ENCODE data around the gene PAGE4.

PAGE4 gene

DNA sequence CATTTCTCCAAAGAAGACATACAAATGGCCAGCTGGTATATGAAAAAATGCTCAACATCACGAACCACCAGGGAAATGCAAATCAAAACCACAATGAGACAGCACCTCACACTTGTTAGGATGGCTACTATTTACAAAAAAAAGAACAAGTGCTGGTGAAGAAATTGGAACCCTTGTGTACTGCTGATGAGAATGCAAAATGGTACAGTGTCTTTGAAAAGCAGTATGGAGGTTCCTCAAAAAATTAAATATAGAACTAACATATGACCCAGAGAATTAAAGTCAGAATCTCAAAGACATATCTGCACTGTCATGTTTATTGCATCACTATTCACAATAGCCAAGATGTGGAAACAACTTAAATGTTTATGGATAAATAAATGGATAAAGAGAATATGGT lies 20.9 kb downstream of the PAGE4 start:
- Mint-ChIP-seq H3K9me3 (no peaks in the 10 kb centered on the region), H3K4me1 (ENCODE audit: low read depth) (no peaks in the 10 kb centered on the region), H3K27me3 (peaks cover 60% of the 10 kb centered on the region), H3K36me3 (ENCODE audit: low read depth) (no peaks in the 10 kb centered on the region), H3K4me3 (no peak overlapping the region), H3K27ac (no peak overlapping the region)
- DNase-seq, result no peak

DNA sequence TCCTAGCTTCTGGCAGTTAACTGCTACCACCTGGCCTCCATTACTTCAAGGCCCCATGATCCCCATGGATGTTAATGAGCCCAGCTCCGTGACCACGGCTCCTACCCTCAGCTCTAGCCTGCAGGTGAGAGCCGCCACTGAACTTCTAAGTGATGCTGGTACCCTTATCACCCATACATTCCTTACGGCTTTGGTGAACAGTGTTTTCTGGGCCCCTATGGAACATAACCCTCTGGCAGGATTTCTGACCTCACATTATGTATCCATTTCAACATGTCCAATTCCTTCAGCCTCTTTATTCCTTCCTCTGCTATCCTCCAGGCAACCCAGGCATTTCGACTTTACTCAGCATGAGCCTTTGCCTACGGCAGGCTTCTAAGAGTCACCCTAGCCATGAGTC lies 24.6 kb downstream of the PAGE4 start:
- H3K4me3 Mint-ChIP-seq, result no peak overlapping the region
- no peaks in the 10 kb centered on the region for H3K9me3 Mint-ChIP-seq
- no peak for DNase-seq
- H3K27me3 Mint-ChIP-seq, result peaks cover 59% of the 10 kb centered on the region
- no peak overlapping the region for H3K27ac Mint-ChIP-seq
- no peaks in the 10 kb centered on the region for H3K36me3 Mint-ChIP-seq (ENCODE audit: low read depth)
- no peaks in the 10 kb centered on the region for H3K4me1 Mint-ChIP-seq (ENCODE audit: low read depth)

- Mint-ChIP-seq H3K36me3 (ENCODE audit: low read depth) (no peaks in the 10 kb centered on the region), H3K4me1 (ENCODE audit: low read depth) (no peaks in the 10 kb centered on the region), H3K27me3 (peaks cover 57% of the 10 kb centered on the region), H3K27ac (no peak overlapping the region), H3K9me3 (no peaks in the 10 kb centered on the region), H3K4me3 (no peak overlapping the region)
- DNase-seq, result no peak
Measured at GRCh38 chrX:49856819-49857218, 27.7 kb downstream of the PAGE4 start.

- no peaks in the 10 kb centered on the region for H3K36me3 Mint-ChIP-seq (ENCODE audit: low read depth)
- no peak for DNase-seq
- H3K27me3 Mint-ChIP-seq, result peaks cover 58% of the 10 kb centered on the region
- H3K4me1 Mint-ChIP-seq (ENCODE audit: low read depth), result no peaks in the 10 kb centered on the region
- no peaks in the 10 kb centered on the region for H3K9me3 Mint-ChIP-seq
- no peak overlapping the region for H3K4me3 Mint-ChIP-seq
- H3K27ac Mint-ChIP-seq, result no peak overlapping the region
Measured at GRCh38 chrX:49858341-49858740, 29.2 kb downstream of the PAGE4 start.

GRCh38 chrX:49859491-49859890 lies 30.4 kb downstream of the PAGE4 start:
- Mint-ChIP-seq H3K4me1 (ENCODE audit: low read depth) (no peaks in the 10 kb centered on the region), H3K27me3 (peaks cover 56% of the 10 kb centered on the region), H3K9me3 (no peaks in the 10 kb centered on the region), H3K27ac (no peak overlapping the region), H3K4me3 (no peak overlapping the region), H3K36me3 (ENCODE audit: low read depth) (no peaks in the 10 kb centered on the region)
- DNase-seq, result no peak

GRCh38 chrX:49860867-49861535 lies 31.9 kb downstream of the PAGE4 start:
- Mint-ChIP-seq H3K27ac (no peak overlapping the region), H3K9me3 (no peaks in the 10 kb centered on the region), H3K27me3 (peaks cover 50% of the 10 kb centered on the region), H3K4me1 (ENCODE audit: low read depth) (no peaks in the 10 kb centered on the region), H3K4me3 (no peak overlapping the region), H3K36me3 (ENCODE audit: low read depth) (no peaks in the 10 kb centered on the region)
- no peak for DNase-seq

GRCh38 chrX:49862093-49862492 lies 33.0 kb downstream of the PAGE4 start:
- no peaks in the 10 kb centered on the region for H3K36me3 Mint-ChIP-seq (ENCODE audit: low read depth)
- peaks cover 42% of the 10 kb centered on the region for H3K27me3 Mint-ChIP-seq
- no peaks in the 10 kb centered on the region for H3K9me3 Mint-ChIP-seq
- no peak overlapping the region for H3K4me3 Mint-ChIP-seq
- no peak overlapping the region for H3K27ac Mint-ChIP-seq
- no peaks in the 10 kb centered on the region for H3K4me1 Mint-ChIP-seq (ENCODE audit: low read depth)
- DNase-seq, result no peak

GRCh38 chrX:49868739-49869138 lies 39.6 kb downstream of the PAGE4 start:
- no peaks in the 10 kb centered on the region for H3K9me3 Mint-ChIP-seq
- no peaks in the 10 kb centered on the region for H3K36me3 Mint-ChIP-seq (ENCODE audit: low read depth)
- peaks cover 54% of the 10 kb centered on the region for H3K27me3 Mint-ChIP-seq
- DNase-seq, result no peak
- no peak overlapping the region for H3K4me3 Mint-ChIP-seq
- no peak overlapping the region for H3K27ac Mint-ChIP-seq
- H3K4me1 Mint-ChIP-seq (ENCODE audit: low read depth), result no peaks in the 10 kb centered on the region

DNA sequence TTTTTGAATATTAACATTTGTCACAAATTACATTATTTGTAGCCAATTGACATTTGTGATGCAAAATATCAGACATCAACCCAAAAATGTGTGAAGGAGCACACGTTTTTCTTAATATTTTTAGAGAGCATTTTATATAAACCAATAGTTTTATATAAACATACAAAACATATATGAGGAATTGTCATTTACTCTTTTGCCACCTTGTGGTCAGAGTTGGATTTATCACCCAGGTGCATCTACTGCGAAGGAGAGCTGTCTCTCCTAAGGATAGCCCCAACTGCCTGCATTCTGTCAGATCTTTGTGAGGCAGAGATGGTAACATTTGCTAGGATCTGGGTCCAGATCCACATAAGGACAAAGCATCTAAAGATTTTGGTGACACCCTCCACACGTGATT lies 47.6 kb downstream of the PAGE4 start:
- Mint-ChIP-seq H3K27ac (no peak overlapping the region), H3K9me3 (no peaks in the 10 kb centered on the region), H3K27me3 (peaks cover 51% of the 10 kb centered on the region), H3K4me1 (ENCODE audit: low read depth) (peaks cover 29% of the 10 kb centered on the region), H3K4me3 (no peak overlapping the region), H3K36me3 (ENCODE audit: low read depth) (no peaks in the 10 kb centered on the region)
- no peak for DNase-seq

GRCh38 chrX:49877397-49878101 lies 48.4 kb downstream of the PAGE4 start:
- H3K27me3 Mint-ChIP-seq, result peaks cover 45% of the 10 kb centered on the region
- peaks cover 31% of the 10 kb centered on the region for H3K4me1 Mint-ChIP-seq (ENCODE audit: low read depth)
- no peak overlapping the region for H3K27ac Mint-ChIP-seq
- no peaks in the 10 kb centered on the region for H3K36me3 Mint-ChIP-seq (ENCODE audit: low read depth)
- no peaks in the 10 kb centered on the region for H3K9me3 Mint-ChIP-seq
- no peak for DNase-seq
- no peak overlapping the region for H3K4me3 Mint-ChIP-seq

DNA sequence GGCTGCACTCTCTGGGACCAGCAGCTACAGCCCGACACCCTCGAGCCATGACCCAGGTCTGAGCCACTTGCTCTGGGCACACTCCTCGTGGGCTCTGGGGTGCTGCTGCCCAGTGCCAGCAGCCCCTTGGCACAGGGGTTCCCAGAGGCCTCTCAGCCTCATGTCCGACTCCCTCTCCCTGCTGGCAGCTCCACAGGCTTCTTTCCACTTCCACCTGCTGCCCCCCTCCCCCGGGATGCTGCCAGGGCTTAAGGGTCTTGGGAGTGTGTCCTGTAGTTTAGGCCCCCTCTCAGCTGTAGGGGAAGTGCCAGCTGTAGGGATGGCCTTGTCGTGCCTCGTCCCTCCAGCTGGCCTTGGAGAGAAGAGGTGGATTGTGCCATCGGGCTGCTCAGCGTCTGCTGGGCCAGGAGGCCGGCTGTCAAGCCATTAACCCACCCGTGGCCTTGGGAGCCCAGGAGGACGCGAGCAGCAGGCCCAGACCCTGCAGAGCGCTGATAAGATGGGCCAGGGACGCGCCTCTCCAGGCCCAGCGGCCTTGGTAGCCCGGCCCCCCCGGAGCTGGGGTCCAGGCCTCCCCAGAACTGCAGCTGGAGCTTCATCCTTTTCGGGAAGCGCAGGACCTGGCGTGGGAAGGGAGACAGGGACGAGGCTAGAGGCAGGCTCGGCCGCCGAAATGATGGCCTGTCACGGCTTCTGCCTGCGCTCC lies 49.2 kb downstream of the PAGE4 start:
- Mint-ChIP-seq H3K36me3 (ENCODE audit: low read depth) (no peaks in the 10 kb centered on the region), H3K9me3 (no peaks in the 10 kb centered on the region), H3K27me3 (peaks cover 45% of the 10 kb centered on the region), H3K4me1 (ENCODE audit: low read depth) (peaks cover 34% of the 10 kb centered on the region), H3K4me3 (peak overlapping the region; percentile 75), H3K27ac (peak overlapping the region; percentile 84)
- DNase-seq, result no peak

- Mint-ChIP-seq H3K4me1 (ENCODE audit: low read depth) (peaks cover 34% of the 10 kb centered on the region), H3K4me3 (peak within 1 kb of the TSS; percentile 75), H3K27ac (peak within 1 kb of the TSS; percentile 84), H3K36me3 (ENCODE audit: low read depth) (no peaks in the 10 kb centered on the region), H3K9me3 (no peaks in the 10 kb centered on the region), H3K27me3 (peaks cover 42% of the 10 kb centered on the region)
- DNase-seq, result peak; percentile 77
Measured at GRCh38 chrX:49878834-49879655, 49.9 kb downstream of the PAGE4 start, which contains the start of gene USP27X. TSS of gene USP27X (plus strand) at chrX:49879484. CDS start at chrX:49880308, 824 bp downstream.

DNA sequence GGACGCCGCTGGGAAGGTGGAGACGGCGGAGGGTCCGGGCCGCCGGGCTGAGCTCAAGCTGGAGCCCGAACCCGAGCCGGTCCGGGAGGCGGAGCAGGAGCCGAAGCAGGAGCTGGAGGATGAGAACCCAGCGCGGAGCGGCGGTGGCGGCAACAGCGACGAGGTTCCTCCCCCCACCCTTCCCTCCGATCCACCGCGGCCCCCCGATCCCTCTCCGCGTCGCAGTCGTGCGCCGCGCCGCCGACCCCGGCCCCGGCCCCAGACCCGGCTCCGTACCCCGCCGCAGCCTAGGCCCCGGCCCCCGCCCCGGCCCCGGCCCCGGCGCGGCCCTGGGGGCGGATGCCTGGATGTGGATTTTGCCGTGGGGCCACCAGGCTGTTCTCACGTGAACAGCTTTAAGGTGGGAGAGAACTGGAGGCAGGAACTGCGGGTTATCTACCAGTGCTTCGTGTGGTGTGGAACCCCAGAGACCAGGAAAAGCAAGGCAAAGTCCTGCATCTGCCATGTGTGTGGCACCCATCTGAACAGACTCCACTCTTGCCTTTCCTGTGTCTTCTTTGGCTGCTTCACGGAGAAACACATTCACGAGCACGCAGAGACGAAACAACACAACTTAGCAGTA lies 50.7 kb downstream of the PAGE4 start:
- no peaks in the 10 kb centered on the region for H3K36me3 Mint-ChIP-seq (ENCODE audit: low read depth)
- H3K9me3 Mint-ChIP-seq, result no peaks in the 10 kb centered on the region
- H3K27me3 Mint-ChIP-seq, result peaks cover 45% of the 10 kb centered on the region
- peak overlapping the region; percentile 79 for H3K27ac Mint-ChIP-seq
- H3K4me1 Mint-ChIP-seq (ENCODE audit: low read depth), result peaks cover 38% of the 10 kb centered on the region
- no peak for DNase-seq
- peak overlapping the region; percentile 75 for H3K4me3 Mint-ChIP-seq

DNA sequence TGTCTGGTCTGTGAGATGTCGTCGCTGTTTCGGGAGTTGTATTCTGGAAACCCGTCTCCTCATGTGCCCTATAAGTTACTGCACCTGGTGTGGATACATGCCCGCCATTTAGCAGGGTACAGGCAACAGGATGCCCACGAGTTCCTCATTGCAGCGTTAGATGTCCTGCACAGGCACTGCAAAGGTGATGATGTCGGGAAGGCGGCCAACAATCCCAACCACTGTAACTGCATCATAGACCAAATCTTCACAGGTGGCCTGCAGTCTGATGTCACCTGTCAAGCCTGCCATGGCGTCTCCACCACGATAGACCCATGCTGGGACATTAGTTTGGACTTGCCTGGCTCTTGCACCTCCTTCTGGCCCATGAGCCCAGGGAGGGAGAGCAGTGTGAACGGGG lies 51.6 kb downstream of the PAGE4 start:
- no peak for DNase-seq
- Mint-ChIP-seq H3K4me1 (ENCODE audit: low read depth) (peaks cover 36% of the 10 kb centered on the region), H3K27ac (no peak overlapping the region), H3K4me3 (peak overlapping the region; percentile 6), H3K36me3 (ENCODE audit: low read depth) (no peaks in the 10 kb centered on the region), H3K9me3 (no peaks in the 10 kb centered on the region), H3K27me3 (peaks cover 40% of the 10 kb centered on the region)
